NCI-H82 (cell line): ENCODE results near the gene WDR5.

Source experiments
- DNase-seq: peaks from one replicate; lab custom pipeline; 2025; lab: John Stamatoyannopoulos, UW

WDR5 gene

DNA sequence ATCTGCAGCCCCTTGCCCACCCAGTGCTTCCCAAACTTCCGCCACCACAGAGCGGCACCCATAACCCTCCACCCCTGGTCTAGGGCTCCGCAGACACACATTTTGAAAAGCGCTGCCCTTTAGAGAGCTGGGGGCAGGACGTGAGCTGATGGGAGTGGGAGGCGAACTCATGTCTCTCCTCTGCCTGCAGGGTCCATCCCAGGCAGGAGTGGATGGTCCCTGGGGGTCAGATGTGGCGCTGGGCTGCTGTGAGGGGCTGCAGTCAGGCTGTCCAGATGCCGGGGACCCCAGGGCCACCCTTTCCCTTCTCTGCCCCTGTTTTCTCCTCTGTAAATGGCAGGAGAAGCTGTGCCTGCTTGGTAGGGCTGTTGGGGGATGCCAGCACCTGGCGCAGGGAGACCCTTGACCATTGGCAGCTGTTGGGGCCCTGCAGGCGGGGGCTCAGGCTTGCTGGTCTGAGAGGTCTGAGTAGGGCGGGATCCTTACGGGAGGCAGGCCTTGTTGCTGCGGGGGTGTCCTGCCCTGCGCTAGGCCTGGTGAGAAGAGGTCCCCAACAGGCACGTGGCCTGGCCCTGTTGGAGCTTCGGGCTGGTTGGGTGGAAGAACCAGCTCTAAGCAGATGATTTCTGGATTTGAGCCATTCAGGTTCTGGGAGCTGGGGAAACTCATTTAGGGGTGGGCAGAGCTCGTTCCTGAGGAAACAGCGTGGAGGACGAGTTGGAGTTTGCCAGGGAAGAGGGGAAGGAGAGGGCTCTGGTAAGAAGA lies 38.8 kb downstream of the WDR5 start:
- no peak for DNase-seq

DNA sequence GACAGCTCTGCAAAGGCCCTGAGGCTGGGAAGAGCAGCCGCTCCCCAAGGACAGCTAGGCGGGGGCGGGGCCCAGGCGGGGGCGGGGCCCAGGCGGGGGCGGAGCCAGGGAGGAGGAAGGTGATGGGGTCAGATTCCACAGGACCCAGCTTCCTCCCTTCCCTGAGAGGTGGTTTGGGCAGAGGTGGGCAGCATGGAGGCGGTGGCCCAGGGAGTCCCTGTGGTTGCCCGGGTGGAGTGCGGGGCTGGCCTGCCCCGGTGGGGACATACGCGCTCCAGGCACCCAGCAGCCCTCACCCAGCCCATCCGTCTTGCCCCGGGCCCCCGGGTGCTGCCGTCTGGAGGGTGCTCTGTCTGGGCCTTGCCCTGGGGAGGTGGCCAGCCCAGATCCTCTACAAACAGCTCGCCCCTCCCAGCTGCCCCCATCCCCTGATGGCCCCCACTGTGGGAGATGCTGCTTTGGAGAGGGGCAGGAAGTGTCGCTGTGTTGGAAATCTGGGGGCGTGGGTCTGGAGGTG lies 39.5 kb downstream of the WDR5 start:
- DNase-seq = no peak

DNA sequence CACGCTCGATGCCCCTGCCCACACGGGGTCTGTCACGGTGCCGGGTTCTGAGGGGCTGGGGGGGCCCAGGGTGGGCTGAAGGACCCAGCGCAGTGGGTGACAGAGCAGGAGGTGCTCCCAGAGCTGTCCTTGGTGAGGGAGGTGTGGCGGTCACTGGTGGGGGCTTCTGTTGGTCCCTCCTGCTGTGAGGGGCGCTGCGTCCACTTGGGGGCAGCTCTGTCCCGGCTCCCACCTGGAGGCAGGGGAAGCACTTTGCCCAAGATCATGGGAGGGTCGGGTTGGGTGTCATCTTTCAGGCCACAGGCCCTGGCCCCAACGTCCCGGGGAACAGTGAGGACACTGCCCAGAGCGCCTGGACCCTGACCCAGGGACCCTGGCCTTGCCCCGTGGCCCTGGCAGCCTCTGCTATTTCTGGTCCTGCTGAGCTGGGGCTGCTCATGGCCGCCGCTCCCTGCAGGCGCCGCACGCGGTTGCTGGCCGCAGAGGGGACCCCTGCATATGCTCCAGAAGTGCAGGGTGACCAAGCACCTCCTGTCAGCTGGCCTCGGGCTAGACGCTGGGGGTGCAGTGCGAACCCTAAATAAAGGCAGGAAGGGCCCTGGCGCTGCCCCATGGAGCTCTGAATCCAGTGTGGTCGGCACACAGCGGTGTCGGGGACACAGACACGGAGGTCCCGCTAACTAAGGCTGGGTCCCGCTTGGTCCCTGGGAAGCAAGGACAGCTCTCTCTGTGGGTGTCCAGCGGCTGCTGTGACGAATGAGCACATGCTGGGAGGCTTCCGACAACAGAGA lies 40.1 kb downstream of the WDR5 start:
- DNase-seq = no peak

- DNase-seq = no peak
Observed at GRCh38 chr9:134176599-134176968, 40.7 kb downstream of the WDR5 start.

GRCh38 chr9:134177186-134177585 lies 41.3 kb downstream of the WDR5 start:
- no peak for DNase-seq

- DNase-seq = no peak
Observed at GRCh38 chr9:134177624-134178393, 41.9 kb downstream of the WDR5 start.

DNA sequence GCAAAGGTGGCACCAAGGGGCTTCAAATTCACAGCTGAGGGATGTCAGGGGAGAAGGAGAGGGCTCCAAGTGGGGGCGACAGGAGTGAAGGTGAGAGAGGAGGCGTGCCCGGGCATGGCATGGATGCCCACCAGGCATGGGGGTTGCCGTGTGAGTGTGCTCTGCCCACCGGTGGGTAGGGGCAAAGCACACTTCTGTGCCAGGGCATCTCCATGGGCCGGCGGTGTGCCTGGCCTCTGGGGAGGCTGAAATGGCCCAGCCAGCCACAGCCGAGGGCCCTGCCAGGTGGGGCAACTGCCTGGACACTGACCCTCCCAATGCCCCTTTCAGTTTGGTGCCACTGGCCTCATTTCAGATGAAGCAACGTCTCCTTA lies 42.5 kb downstream of the WDR5 start:
- DNase-seq = no peak

- DNase-seq = no peak
Observed at GRCh38 chr9:134178768-134179551, 43.1 kb downstream of the WDR5 start.

- no peak for DNase-seq
Observed at GRCh38 chr9:134179595-134179917, 43.7 kb downstream of the WDR5 start.

- DNase-seq = no peak
Observed at GRCh38 chr9:134179918-134180785, 44.3 kb downstream of the WDR5 start.

- no peak for DNase-seq
Observed at GRCh38 chr9:134180786-134181647, 45.1 kb downstream of the WDR5 start.

DNA sequence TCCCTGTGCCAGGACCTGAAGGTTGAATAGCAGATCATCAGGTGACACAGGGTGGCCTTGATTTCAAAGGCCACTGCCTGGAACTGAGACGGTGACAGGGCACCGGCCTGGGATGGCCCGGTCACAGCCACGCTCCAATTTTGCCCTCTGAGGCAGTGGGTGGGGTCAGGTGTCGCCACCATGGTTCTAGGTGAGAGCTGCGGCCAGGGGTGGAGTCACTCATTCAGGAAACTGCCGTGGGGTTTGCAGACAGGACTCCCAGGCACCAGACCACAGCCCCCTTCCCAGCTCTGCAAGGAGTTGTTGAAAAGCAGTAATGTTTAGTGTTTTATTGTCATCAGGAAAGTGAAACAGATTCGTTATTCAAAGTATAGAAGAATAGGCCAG lies 45.8 kb downstream of the WDR5 start:
- no peak for DNase-seq

- DNase-seq = no peak
Observed at GRCh38 chr9:134182554-134183085, 46.7 kb downstream of the WDR5 start.

DNA sequence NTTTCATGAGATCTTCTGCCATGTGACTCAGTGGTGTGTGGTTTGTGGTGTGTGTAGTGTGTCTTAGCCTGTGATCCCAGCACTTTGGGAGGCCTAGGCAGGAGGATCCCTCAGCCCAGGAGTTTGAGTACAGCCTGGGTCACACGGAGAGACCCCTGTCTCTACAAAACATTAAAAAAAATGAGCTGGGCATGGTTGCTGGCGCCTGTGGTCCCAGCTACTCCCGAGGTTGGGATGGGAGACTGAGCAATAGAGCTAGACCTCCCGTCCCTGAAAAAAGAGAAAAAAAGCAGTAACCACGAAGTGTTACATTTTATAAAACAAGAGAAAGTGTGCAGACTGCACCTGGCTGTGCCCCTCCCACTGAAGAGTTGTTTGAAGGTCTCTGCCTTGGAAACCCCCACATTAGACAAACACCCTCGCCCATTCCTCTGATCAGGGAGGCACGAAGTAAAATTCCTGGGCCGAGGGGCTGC lies 49.7 kb downstream of the WDR5 start:
- DNase-seq = no peak

- no peak for DNase-seq
Observed at GRCh38 chr9:134186471-134187109, 50.7 kb downstream of the WDR5 start.

- no peak for DNase-seq
Observed at GRCh38 chr9:134187110-134187531, 51.2 kb downstream of the WDR5 start.

DNA sequence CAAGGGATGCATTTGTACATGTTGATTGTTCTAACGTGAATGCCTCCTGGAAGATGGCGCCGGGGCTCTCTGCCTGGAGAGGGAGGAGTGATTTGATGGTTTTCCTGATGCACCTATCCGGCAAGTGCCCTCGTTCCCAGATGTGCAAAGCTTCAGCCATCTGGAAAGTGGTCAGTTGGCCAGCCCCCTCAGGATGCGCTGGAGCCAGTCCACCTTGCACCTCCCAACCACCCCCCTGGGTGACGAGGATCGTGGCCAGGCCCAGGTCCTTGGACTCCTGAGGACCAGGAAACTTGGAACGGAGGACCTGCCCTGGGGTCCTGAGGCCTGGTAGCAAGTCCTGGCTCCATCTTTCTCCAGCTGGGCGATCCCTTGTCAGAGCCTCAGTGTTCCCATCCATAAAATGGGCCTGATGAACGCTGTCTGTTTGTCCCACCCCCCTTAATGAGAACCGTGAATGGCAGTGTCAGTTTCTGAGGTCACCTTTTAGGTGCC lies 52.1 kb downstream of the WDR5 start:
- no peak for DNase-seq

- DNase-seq = peak; percentile 52
Observed at GRCh38 chr9:134188386-134189144, 52.7 kb downstream of the WDR5 start.
